ENCODE measurements around the gene GID8. TPM values are rescaled to one million over a fixed set of nuclear protein-coding genes. Genes with fewer than 3 reads are reported as not detected.

GID8 gene
- 32.0 TPM for total RNA-seq
- polyA plus RNA-seq: 21.4 TPM

GRCh38 chr20:62938105-62938888, at the start of gene GID8:
Gene GID8 (plus strand): TSS chr20:62938147. CDS start chr20:62941503, 3,356 bp downstream.
- peak within 1 kb of the TSS; percentile 97 for H3K27ac ChIP-seq (ENCODE audit: low read depth)
- no peaks in the 10 kb centered on the region for H3K4me1 ChIP-seq (ENCODE audit: insufficient read depth)
- H3K36me3 ChIP-seq (ENCODE audit: insufficient read depth): no peaks in the 10 kb centered on the region
- WGBS: under 1% methylated on average over 79 of the region's 79 CpGs
- peak within 1 kb of the TSS; percentile 94 for H3K4me3 ChIP-seq (ENCODE audit: low read depth, low read length)
- no peak for DNase-seq (ENCODE audit: extremely low spot score)

GRCh38 chr20:62888406-62888805, 49.5 kb upstream of the GID8 start:
- H3K27ac ChIP-seq (ENCODE audit: low read depth): no peak overlapping the region
- no peaks in the 10 kb centered on the region for H3K4me1 ChIP-seq (ENCODE audit: insufficient read depth)
- no peak for DNase-seq (ENCODE audit: extremely low spot score)
- 95% methylated on average over 16 of the region's 16 CpGs for WGBS
- peaks cover 3% of the 10 kb centered on the region for H3K36me3 ChIP-seq (ENCODE audit: insufficient read depth)
- H3K4me3 ChIP-seq (ENCODE audit: low read depth, low read length): no peak overlapping the region

- no peak overlapping the region for H3K27ac ChIP-seq (ENCODE audit: low read depth)
- no peaks in the 10 kb centered on the region for H3K4me1 ChIP-seq (ENCODE audit: insufficient read depth)
- 95% methylated on average over 17 of the region's 17 CpGs for WGBS
- DNase-seq (ENCODE audit: extremely low spot score): no peak
- H3K36me3 ChIP-seq (ENCODE audit: insufficient read depth): peaks cover 5% of the 10 kb centered on the region
- H3K4me3 ChIP-seq (ENCODE audit: low read depth, low read length): no peak overlapping the region
Observed at GRCh38 chr20:62888910-62889309, 49.0 kb upstream of the GID8 start.

- no peak for DNase-seq (ENCODE audit: extremely low spot score)
- H3K4me3 ChIP-seq (ENCODE audit: low read depth, low read length): no peak overlapping the region
- H3K27ac ChIP-seq (ENCODE audit: low read depth): no peak overlapping the region
- no peaks in the 10 kb centered on the region for H3K4me1 ChIP-seq (ENCODE audit: insufficient read depth)
- 90% methylated on average over 8 of the region's 8 CpGs for WGBS
- peaks cover 5% of the 10 kb centered on the region for H3K36me3 ChIP-seq (ENCODE audit: insufficient read depth)
Observed at GRCh38 chr20:62889411-62889810, 48.5 kb upstream of the GID8 start.

- WGBS: 90% methylated on average over 9 of the region's 9 CpGs
- H3K27ac ChIP-seq (ENCODE audit: low read depth): no peak overlapping the region
- DNase-seq (ENCODE audit: extremely low spot score): no peak
- H3K36me3 ChIP-seq (ENCODE audit: insufficient read depth): peaks cover 5% of the 10 kb centered on the region
- no peaks in the 10 kb centered on the region for H3K4me1 ChIP-seq (ENCODE audit: insufficient read depth)
- no peak overlapping the region for H3K4me3 ChIP-seq (ENCODE audit: low read depth, low read length)
Observed at GRCh38 chr20:62889871-62890270, 48.1 kb upstream of the GID8 start.

- Histone ChIP-seq H3K27ac (ENCODE audit: low read depth) (no peak overlapping the region), H3K36me3 (ENCODE audit: insufficient read depth) (peaks cover 5% of the 10 kb centered on the region), H3K4me3 (ENCODE audit: low read depth, low read length) (no peak overlapping the region), H3K4me1 (ENCODE audit: insufficient read depth) (no peaks in the 10 kb centered on the region)
- DNase-seq (ENCODE audit: extremely low spot score): no peak
- WGBS: 90% methylated on average over 7 of the region's 7 CpGs
Observed at GRCh38 chr20:62890444-62890843, 47.5 kb upstream of the GID8 start.

- Histone ChIP-seq H3K4me3 (ENCODE audit: low read depth, low read length) (no peak overlapping the region), H3K36me3 (ENCODE audit: insufficient read depth) (peaks cover 5% of the 10 kb centered on the region), H3K27ac (ENCODE audit: low read depth) (no peak overlapping the region), H3K4me1 (ENCODE audit: insufficient read depth) (no peaks in the 10 kb centered on the region)
- WGBS: 81% methylated on average over 15 of the region's 15 CpGs
- DNase-seq (ENCODE audit: extremely low spot score): no peak
Observed at GRCh38 chr20:62891111-62891510, 46.8 kb upstream of the GID8 start.

- DNase-seq (ENCODE audit: extremely low spot score): no peak
- peaks cover 5% of the 10 kb centered on the region for H3K36me3 ChIP-seq (ENCODE audit: insufficient read depth)
- no peak overlapping the region for H3K27ac ChIP-seq (ENCODE audit: low read depth)
- H3K4me1 ChIP-seq (ENCODE audit: insufficient read depth): no peaks in the 10 kb centered on the region
- H3K4me3 ChIP-seq (ENCODE audit: low read depth, low read length): no peak overlapping the region
- whole genome bisulfite sequencing: 88% methylated on average over 25 of the region's 25 CpGs
Observed at GRCh38 chr20:62892348-62893304, 45.3 kb upstream of the GID8 start.

- no peak overlapping the region for H3K27ac ChIP-seq (ENCODE audit: low read depth)
- WGBS: 93% methylated on average over 14 of the region's 14 CpGs
- H3K4me1 ChIP-seq (ENCODE audit: insufficient read depth): no peaks in the 10 kb centered on the region
- no peak for DNase-seq (ENCODE audit: extremely low spot score)
- H3K36me3 ChIP-seq (ENCODE audit: insufficient read depth): peaks cover 5% of the 10 kb centered on the region
- H3K4me3 ChIP-seq (ENCODE audit: low read depth, low read length): no peak overlapping the region
Observed at GRCh38 chr20:62893700-62894099, 44.2 kb upstream of the GID8 start.

- Histone ChIP-seq H3K4me3 (ENCODE audit: low read depth, low read length) (no peak overlapping the region), H3K4me1 (ENCODE audit: insufficient read depth) (no peaks in the 10 kb centered on the region), H3K27ac (ENCODE audit: low read depth) (no peak overlapping the region), H3K36me3 (ENCODE audit: insufficient read depth) (peaks cover 5% of the 10 kb centered on the region)
- WGBS: 91% methylated on average over 14 of the region's 14 CpGs
- no peak for DNase-seq (ENCODE audit: extremely low spot score)
Observed at GRCh38 chr20:62894261-62894660, 43.7 kb upstream of the GID8 start.

GRCh38 chr20:62895539-62895938, 42.4 kb upstream of the GID8 start:
- 87% methylated on average over 9 of the region's 9 CpGs for WGBS
- Histone ChIP-seq H3K36me3 (ENCODE audit: insufficient read depth) (peaks cover 2% of the 10 kb centered on the region), H3K4me1 (ENCODE audit: insufficient read depth) (no peaks in the 10 kb centered on the region), H3K27ac (ENCODE audit: low read depth) (no peak overlapping the region), H3K4me3 (ENCODE audit: low read depth, low read length) (no peak overlapping the region)
- DNase-seq (ENCODE audit: extremely low spot score): no peak

- H3K4me3 ChIP-seq (ENCODE audit: low read depth, low read length): no peak overlapping the region
- WGBS: 91% methylated on average over 16 of the region's 16 CpGs
- DNase-seq (ENCODE audit: extremely low spot score): no peak
- no peak overlapping the region for H3K27ac ChIP-seq (ENCODE audit: low read depth)
- no peaks in the 10 kb centered on the region for H3K4me1 ChIP-seq (ENCODE audit: insufficient read depth)
- H3K36me3 ChIP-seq (ENCODE audit: insufficient read depth): peaks cover 2% of the 10 kb centered on the region
Observed at GRCh38 chr20:62896526-62896925, 41.4 kb upstream of the GID8 start.

GRCh38 chr20:62897666-62898065, 40.3 kb upstream of the GID8 start:
- WGBS: 74% methylated on average over 11 of the region's 11 CpGs
- Histone ChIP-seq H3K4me3 (ENCODE audit: low read depth, low read length) (no peak overlapping the region), H3K36me3 (ENCODE audit: insufficient read depth) (peaks cover 2% of the 10 kb centered on the region), H3K27ac (ENCODE audit: low read depth) (no peak overlapping the region), H3K4me1 (ENCODE audit: insufficient read depth) (no peaks in the 10 kb centered on the region)
- DNase-seq (ENCODE audit: extremely low spot score): no peak

Measured in urinary bladder (tissue), 4 donors.